LNCAP (cell line): ENCODE data around the gene NDUFB10.
A peak's percentile ranks its signal among the peaks of the same experiment; 100 is the strongest.

Experiments
- CTCF ChIP-seq: fragments of 450-650 bp; IDR thresholded peaks from 2 replicates; pipeline ENCODE4 v1.5.1; 2017; ENCODE audit warnings: mild to moderate bottlenecking

The NDUFB10 gene

DNA sequence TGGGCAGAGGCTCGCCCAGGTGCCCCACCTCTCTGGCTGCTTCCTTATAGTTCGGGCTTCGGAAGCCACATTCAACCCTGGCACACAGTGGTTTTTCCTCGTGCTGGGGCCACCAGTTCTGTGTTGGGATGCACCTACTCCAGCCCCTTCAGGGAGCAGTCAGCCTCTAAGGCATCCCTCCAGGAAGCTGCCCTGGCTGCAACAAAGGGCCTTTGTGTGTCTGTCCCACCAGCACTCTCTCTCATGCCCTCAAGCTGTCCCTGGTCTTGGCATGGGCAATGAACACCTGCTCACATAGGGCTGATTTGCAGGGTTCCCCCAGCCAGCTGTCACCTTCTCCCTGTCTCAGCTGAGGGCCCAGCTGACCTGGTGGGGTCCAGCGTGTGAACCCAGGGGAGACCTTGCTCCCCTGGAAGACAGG lies 22.7 kb downstream of the NDUFB10 start:
- no peak for TF ChIP-seq CTCF

- TF ChIP-seq CTCF = no peak
Measured at GRCh38 chr16:1982991-1983543, 23.7 kb downstream of the NDUFB10 start.

DNA sequence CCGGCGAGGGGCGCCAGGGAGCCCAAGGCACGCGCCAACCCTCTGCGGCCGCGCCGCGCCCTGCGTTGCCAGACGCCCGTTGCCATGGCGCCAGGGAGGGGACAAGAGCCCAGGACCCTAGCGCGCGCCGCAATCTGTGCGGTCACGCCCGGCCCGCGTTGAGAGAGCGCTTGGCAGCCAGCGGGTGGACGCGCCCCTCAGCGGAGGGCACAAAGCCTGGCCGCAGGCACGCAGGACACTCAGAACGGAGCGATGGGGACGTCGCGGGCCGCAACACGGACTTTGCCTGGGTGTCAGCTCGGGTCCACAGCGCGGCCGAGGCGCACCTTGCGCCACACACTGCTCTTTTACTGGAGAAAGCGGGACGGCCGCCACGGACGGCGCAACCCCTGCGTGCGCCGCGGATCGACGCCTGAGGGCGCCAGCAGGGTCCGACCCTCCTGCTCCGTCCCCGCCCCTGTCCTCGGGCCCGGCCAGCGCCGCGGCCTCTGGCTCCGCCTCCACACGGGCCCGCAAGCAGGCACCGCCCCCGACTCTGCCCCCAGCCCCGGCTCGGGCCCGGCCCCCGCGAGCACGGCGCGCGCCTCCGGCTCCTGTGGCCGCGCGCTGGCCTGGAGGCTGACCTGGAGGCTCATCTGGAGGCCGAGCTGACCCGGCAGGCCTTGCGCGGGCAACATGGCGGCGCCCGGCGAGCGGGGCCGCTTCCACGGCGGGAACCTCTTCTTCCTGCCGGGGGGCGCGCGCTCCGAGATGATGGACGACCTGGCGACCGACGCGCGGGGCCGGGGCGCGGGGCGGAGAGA lies 24.4 kb downstream of the NDUFB10 start, which contains the start of gene GFER:
Gene GFER, plus strand, starts transcription at position 650 of the 803 bp plus-strand sequence. Its CDS starts 26 bp downstream, at position 676.
- peak; percentile 52 for TF ChIP-seq CTCF

DNA sequence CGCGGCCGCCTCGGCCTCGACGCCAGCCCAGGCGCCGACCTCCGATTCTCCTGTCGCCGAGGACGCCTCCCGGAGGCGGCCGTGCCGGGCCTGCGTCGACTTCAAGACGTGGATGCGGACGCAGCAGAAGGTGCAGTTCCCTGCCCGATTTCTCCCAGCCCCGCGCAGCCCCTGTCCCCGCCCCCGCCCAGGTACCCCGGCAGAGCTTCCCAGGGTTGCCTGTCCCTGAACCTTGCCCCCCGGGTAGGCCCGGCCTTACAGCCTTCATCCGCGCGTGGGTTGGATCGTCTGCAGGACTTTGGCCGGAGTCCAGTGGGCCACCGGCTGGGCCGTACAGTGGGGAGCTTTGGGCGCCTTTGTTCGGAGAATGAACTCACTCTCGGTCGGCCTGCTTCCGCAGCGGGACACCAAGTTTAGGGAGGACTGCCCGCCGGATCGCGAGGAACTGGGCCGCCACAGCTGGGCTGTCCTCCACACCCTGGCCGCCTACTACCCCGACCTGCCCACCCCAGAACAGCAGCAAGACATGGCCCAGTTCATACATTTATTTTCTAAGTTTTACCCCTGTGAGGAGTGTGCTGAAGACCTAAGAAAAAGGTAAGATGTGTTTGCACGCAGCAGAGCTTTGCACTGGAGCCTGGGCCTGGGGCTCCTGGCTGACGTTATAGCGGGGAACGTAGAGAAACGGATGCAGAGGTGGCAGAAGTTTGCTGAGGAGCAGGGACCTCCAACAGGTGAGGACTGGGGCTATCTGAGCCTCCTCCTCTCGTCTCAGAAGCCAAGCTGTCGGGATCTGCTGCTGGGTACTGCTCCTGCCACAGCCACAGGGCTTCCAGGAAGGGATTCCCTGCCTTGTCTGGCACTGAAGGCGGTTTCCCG lies 25.2 kb downstream of the NDUFB10 start:
- no peak for TF ChIP-seq CTCF

DNA sequence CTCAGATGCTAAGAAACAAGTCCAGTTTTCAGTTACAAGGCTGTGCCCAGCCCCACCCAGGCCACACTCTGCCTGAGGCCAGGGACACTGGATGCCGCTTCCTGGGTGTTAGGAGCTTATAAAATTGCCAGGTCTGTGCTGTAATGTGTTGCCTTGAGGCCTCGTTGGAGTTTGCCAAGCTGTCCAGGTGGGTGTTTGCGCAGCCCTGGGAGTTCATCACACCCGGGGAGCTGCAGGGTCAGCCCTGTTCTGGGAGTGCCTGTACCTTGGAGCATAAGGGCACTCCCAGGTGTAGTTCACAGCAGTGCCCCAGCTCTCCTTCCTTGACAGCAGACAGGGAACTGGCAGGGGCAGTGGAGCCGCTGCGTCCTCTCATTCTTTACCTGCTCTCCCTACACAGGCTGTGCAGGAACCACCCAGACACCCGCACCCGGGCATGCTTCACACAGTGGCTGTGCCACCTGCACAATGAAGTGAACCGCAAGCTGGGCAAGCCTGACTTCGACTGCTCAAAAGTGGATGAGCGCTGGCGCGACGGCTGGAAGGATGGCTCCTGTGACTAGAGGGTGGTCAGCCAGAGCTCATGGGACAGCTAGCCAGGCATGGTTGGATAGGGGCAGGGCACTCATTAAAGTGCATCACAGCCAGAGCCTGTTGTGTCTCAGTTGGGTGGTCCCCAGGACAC lies 26.3 kb downstream of the NDUFB10 start:
- no peak for TF ChIP-seq CTCF

- TF ChIP-seq CTCF = no peak
Measured at GRCh38 chr16:1987198-1987597, 27.9 kb downstream of the NDUFB10 start.
